NK-92 treated with Interleukin-12 subunit alpha and Interleukin-12 subunit beta, amount 100 ng/mL, for 24 hours (cell line): ENCODE measurements around the gene CREBL2.
"Not testable (repeated sequence)": the region's sequence is repeated elsewhere in the genome, so short reads cannot be mapped to it uniquely, and the experiment has no call there.

ENCODE experiments used
- DNase-seq: peaks from one replicate; lab custom pipeline; 2025; lab: John Stamatoyannopoulos, UW

The CREBL2 gene

GRCh38 chr12:12639995-12640394 is 28.3 kb downstream of the CREBL2 start:
- not testable (repeated sequence) for DNase-seq

GRCh38 chr12:12641650-12642049 is 30.0 kb downstream of the CREBL2 start:
- DNase-seq = no peak

DNA sequence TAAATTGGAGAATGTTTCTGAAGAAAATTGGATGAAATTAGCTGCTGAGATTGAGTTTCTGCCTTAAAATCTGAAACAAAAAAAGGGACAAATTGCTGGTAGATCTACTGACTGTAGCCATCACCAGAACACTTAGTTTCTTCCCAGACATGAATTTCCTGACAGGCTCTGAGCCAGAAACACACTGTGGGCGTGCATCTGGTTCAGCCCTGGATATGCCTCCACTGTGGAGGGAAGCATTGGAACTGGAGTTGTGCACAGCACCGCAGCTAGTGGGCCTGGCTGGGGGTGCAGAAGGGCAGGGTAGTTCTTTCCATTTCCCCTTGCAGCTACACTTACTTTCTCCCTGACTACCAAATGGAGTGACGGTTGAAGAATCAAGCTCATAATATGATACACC is 31.2 kb downstream of the CREBL2 start:
- no peak for DNase-seq

- DNase-seq = no peak
These were observed 33.8 kb downstream of the CREBL2 start for GRCh38 chr12:12645485-12645884.

DNA sequence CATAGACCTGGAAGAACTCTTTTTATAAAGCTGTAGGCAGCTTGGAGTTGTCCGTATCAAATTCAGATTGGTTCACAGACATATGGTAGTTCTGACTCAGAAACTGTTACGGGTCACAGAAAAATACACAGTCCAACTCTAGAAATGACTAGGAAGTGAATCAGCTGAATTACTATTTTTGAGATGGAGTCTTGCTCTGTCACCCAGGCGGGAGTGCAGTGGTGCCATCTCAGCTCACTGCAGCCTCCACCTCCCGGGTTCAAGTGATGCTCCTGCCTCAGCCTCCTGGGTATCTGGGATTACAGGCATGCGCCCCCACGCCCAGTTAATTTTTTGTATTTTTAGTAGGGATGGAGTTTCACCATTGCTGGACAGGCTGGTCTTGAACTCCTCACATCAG is 34.3 kb downstream of the CREBL2 start:
- DNase-seq = not testable (repeated sequence)

GRCh38 chr12:12646483-12647072 is 34.9 kb downstream of the CREBL2 start:
- no peak for DNase-seq

DNA sequence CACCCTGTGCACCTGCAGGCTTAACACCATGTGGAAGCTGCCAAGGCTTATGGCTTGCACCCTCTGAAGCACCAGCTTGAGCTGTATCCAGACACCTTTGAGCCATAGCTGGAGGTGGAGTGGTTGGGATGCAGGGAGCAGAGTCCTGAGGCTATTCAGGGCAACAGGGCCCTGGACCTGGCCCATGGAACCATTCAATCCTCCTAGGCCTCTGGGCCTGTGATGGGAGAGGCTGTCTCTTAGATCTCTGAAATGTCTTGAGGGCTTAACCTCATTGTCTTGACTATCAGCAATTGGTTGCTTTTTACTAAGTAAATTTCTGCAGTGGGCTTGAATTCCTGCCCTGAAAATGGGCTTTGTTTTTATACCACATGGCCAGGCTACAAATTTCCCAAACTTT is 36.6 kb downstream of the CREBL2 start:
- DNase-seq = no peak

GRCh38 chr12:12648951-12649650 is 37.4 kb downstream of the CREBL2 start:
- no peak for DNase-seq

DNA sequence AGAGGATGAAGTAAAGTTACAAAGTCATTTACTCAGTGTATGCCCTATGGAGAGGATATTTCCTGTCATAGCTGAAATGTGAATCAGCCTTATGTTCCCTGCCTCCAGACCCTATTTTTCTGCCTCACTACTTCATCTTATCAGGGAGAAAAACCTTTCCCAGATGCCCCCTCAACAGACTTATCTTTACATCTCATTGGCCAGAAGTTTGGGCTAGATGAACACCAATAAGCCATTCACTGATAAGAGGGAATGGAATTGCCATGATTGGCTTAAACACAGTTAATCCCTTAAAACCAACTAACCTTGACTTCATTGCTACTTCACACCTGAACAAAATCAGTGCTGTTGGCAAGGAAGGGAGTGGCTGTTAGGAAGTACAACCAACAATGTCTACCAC is 40.1 kb downstream of the CREBL2 start:
- DNase-seq = no peak

GRCh38 chr12:12652704-12653103 is 41.0 kb downstream of the CREBL2 start:
- not testable (repeated sequence) for DNase-seq

GRCh38 chr12:12653922-12654321 is 42.2 kb downstream of the CREBL2 start:
- no peak for DNase-seq

GRCh38 chr12:12654691-12655460 is 43.2 kb downstream of the CREBL2 start:
- DNase-seq = no peak

- DNase-seq = no peak
These were observed 48.5 kb downstream of the CREBL2 start for GRCh38 chr12:12660201-12660600.

- no peak for DNase-seq
These were observed 49.6 kb downstream of the CREBL2 start for GRCh38 chr12:12661086-12661856.

DNA sequence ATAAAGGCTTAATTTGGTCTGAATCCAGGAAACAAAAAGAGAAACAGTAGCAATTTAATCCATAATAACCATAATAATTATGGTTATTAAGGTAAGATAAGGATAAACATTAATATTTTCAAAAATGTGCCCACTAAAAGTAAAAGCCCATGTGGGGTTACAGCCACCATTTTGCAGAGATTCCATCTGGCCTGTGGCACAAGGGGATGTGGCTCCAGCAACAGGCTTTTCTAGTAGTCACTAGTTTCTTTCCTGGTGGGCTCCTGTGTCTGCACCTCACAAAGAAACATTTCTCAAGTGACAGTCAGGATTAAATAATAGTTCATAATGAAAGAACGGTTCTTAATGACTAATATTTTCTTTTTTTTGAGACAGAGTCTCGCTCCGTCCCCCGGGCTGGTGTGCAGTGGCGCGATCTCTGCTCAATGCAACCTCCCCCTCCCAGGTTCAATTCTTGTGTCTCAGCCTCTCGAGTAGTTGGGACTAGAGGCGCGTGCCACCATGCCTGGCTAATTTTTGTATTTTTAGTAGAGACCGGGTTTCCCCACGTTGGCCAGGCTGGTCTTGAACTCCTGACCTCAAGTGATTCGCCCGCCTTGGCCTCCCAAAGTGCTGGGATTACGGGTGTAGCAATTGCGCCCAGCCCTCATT is 52.1 kb downstream of the CREBL2 start:
- DNase-seq = no peak

GRCh38 chr12:12665194-12665593 is 53.5 kb downstream of the CREBL2 start:
- no peak for DNase-seq

DNA sequence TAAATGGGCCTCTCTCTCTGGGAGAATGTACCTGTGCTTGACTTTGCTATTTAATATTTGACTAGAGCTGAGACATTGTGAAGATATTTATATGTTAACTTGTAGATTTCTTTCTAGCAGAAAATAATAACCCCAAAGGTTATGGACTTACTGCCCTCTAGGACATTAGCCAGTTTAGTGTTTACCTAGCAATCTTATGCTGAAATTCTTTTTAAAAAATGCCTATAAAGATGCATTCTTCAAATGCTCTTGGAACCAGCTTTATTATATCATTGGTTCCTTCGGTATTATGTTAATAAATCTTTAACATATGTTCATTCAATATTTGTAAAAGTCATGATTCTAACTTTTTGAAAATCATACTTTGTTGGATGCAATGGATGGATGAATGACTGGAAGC is 56.3 kb downstream of the CREBL2 start:
- DNase-seq = no peak

GRCh38 chr12:12669020-12669419 is 57.3 kb downstream of the CREBL2 start:
- no peak for DNase-seq

- DNase-seq = no peak
These were observed 60.4 kb downstream of the CREBL2 start for GRCh38 chr12:12671850-12672660.

GRCh38 chr12:12673296-12673695 is 61.6 kb downstream of the CREBL2 start:
- no peak for DNase-seq

GRCh38 chr12:12676605-12677004 is 64.9 kb downstream of the CREBL2 start:
- no peak for DNase-seq
